A549 (cell line): ENCODE measurements around the gene HPCAL1.
A peak's percentile ranks its signal among the peaks of the same experiment; 100 is the strongest.

ENCODE experiments used
- BHLHE40 ChIP-seq: IDR thresholded peaks from 2 replicates; pipeline ENCODE4 v1.6.1; 2012; ENCODE audit warnings: low read depth, low read length, inconsistent platforms
- CTCF ChIP-seq: fragments of >200 bp; sonication (Bioruptor Twin); formaldehyde crosslinking; IDR thresholded peaks from 3 replicates; pipeline ENCODE4 v1.5.1; 2016
- EP300 ChIP-seq, 2 experiments: fragments of >200 bp; sonication (Bioruptor Twin); formaldehyde crosslinking; IDR thresholded peaks; 2 replicates in 1 of 2; 3 replicates in 1 of 2; pipeline ENCODE4 v1.6.1; 2016 to 2017
- HOXA7 ChIP-seq: fragments of 250-450 bp; sonication (Bioruptor Pico); IDR thresholded peaks from 2 replicates; pipeline ENCODE4 v1.5.0; 2020; ENCODE audit warnings: mild to moderate bottlenecking, moderate library complexity
- JUNB ChIP-seq: fragments of >200 bp; sonication (Bioruptor Twin); formaldehyde crosslinking; IDR thresholded peaks from 2 replicates; pipeline ENCODE4 v1.6.1; 2016
- KDM5A ChIP-seq: fragments of 200-600 bp; sonication (generic); IDR thresholded peaks from 2 replicates; pipeline ENCODE4 v1.6.1; 2016; ENCODE audit warnings: antibody characterized with exemption, mild to moderate bottlenecking
- POLR2A ChIP-seq: IDR thresholded peaks from 2 replicates; pipeline ENCODE4 v1.6.1; 2012; ENCODE audit warnings: mild to moderate bottlenecking, low read length
- REST ChIP-seq: fragments of 200-600 bp; sonication (generic); IDR thresholded peaks from 2 replicates; pipeline ENCODE4 v1.6.1; 2016; ENCODE audit warnings: antibody characterized with exemption, mild to moderate bottlenecking, moderate library complexity
- USF2 ChIP-seq: fragments of 450-650 bp; IDR thresholded peaks from 2 replicates; pipeline ENCODE4 v1.6.1; 2014; ENCODE audit warnings: antibody characterized with exemption
- ZFP36 ChIP-seq: fragments of 450-650 bp; IDR thresholded peaks from 2 replicates; pipeline ENCODE4 v1.6.1; 2014; ENCODE audit warnings: borderline replicate concordance; ENCODE audit not compliant: partially characterized antibody

GRCh38 chr2:10452312-10452711 lies 149.6 kb downstream of the HPCAL1 start:
- TF ChIP-seq ZFP36: no peak
- TF ChIP-seq USF2: no peak
- no peak for TF ChIP-seq POLR2A
- TF ChIP-seq REST: no peak
- no peak for TF ChIP-seq CTCF
- TF ChIP-seq KDM5A: no peak
- no peak for TF ChIP-seq BHLHE40
- peak; percentile 93 for TF ChIP-seq JUNB
- peak; percentile 79 to 84; a peak in 3 of 5 replicates for TF ChIP-seq EP300 (IDR thresholded peaks at IDR 0.05)
- TF ChIP-seq HOXA7: no peak
